ENCODE results near the gene TMEM150A. TPM values are rescaled to one million over a fixed set of nuclear protein-coding genes. Genes with fewer than 3 reads are reported as not detected.

The TMEM150A gene
- total and polyA plus RNA-seq, 2 of the 13 experiments (the other 11 are each of a cell fraction or from before 2014, with no cell fraction given), result 30.1 to 70.4 TPM

- TF ChIP-seq ARNTL (CRISPR knock-in tag; IDR thresholded peaks at IDR 0.05) (no peak; the same call in 1 of the 2 replicates), ZMAT3 (CRISPR knock-in tag; conservative IDR thresholded peaks at IDR 0.05) (peak; percentile 92), CHCHD3 (CRISPR knock-in tag; IDR thresholded peaks at IDR 0.05) (0 out of 2 replicates have a peak, but pooled peaks have one; percentile 8), ZNF790 (CRISPR knock-in tag; IDR thresholded peaks at IDR 0.05; ENCODE audit: borderline replicate concordance) (no peak), TARDBP (CRISPR knock-in tag; IDR thresholded peaks at IDR 0.05) (peak; percentile 85), ZNF674 (CRISPR knock-in tag; IDR thresholded peaks at IDR 0.05; ENCODE audit: low read depth) (no peak), RBM22 (optimal IDR thresholded peaks at IDR 0.05; ENCODE audit: low read length) (no peak), ZNF747 (CRISPR knock-in tag; IDR thresholded peaks at IDR 0.05; ENCODE audit: borderline replicate concordance) (no peak), TCF7L2 (IDR thresholded peaks at IDR 0.05; ENCODE audit: low read depth, low read length) (no peak), EHMT2 (IDR thresholded peaks at IDR 0.05; ENCODE audit: borderline replicate concordance, low read depth, low read length) (no peak), ZSCAN9 (CRISPR knock-in tag; IDR thresholded peaks at IDR 0.05; ENCODE audit: borderline replicate concordance) (0 out of 2 replicates have a peak, but pooled peaks have one; percentile 29), KAT2B (IDR thresholded peaks at IDR 0.05; ENCODE audit: borderline replicate concordance, low read depth, low read length) (no peak), TGIF2 (CRISPR knock-in tag; IDR thresholded peaks at IDR 0.05) (peak; percentile 18; the same call in 1 of the 2 replicates), ZSCAN22 (CRISPR knock-in tag; IDR thresholded peaks at IDR 0.05) (no peak), HOXA9 (CRISPR knock-in tag; IDR thresholded peaks at IDR 0.05; ENCODE audit: borderline replicate concordance) (no peak), ZNF605 (CRISPR knock-in tag; IDR thresholded peaks at IDR 0.05) (peak; percentile 55; the same call in 1 of the 2 replicates), PHF8 (CRISPR knock-in tag; IDR thresholded peaks at IDR 0.05) (peak; percentile 86), ZKSCAN5 (CRISPR knock-in tag; IDR thresholded peaks at IDR 0.05) (no peak), PCBP2 (optimal IDR thresholded peaks at IDR 0.05; ENCODE audit: low read depth, low read length, poor library complexity, severe bottlenecking) (no peak), TBX3 (IDR thresholded peaks at IDR 0.05; ENCODE audit: borderline replicate concordance) (no peak), ZNF687 (CRISPR knock-in tag; IDR thresholded peaks at IDR 0.05) (peak; percentile 80), HOXA7 (CRISPR knock-in tag; IDR thresholded peaks at IDR 0.05) (no peak)
- TF ChIP-seq, protein P1, sequence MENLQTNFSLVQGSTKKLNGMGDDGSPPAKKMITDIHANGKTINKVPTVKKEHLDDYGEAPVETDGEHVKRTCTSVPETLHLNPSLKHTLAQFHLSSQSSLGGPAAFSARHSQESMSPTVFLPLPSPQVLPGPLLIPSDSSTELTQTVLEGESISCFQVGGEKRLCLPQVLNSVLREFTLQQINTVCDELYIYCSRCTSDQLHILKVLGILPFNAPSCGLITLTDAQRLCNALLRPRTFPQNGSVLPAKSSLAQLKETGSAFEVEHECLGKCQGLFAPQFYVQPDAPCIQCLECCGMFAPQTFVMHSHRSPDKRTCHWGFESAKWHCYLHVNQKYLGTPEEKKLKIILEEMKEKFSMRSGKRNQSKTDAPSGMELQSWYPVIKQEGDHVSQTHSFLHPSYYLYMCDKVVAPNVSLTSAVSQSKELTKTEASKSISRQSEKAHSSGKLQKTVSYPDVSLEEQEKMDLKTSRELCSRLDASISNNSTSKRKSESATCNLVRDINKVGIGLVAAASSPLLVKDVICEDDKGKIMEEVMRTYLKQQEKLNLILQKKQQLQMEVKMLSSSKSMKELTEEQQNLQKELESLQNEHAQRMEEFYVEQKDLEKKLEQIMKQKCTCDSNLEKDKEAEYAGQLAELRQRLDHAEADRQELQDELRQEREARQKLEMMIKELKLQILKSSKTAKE (CRISPR knock-in tag; IDR thresholded peaks at IDR 0.05; ENCODE audit: borderline replicate concordance), result no peak
- TF ChIP-seq, protein P2, sequence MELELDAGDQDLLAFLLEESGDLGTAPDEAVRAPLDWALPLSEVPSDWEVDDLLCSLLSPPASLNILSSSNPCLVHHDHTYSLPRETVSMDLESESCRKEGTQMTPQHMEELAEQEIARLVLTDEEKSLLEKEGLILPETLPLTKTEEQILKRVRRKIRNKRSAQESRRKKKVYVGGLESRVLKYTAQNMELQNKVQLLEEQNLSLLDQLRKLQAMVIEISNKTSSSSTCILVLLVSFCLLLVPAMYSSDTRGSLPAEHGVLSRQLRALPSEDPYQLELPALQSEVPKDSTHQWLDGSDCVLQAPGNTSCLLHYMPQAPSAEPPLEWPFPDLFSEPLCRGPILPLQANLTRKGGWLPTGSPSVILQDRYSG (CRISPR knock-in tag; IDR thresholded peaks at IDR 0.05), result no peak; the same call in 1 of the 2 replicates
Measured at GRCh38 chr2:85602476-85603234, at the start of gene TMEM150A (continued).
